ENCODE data around the gene TCERG1L.

Gene TCERG1L

GRCh38 chr10:131132681-131133080, 178.8 kb downstream of the TCERG1L start:
- no peak for DNase-seq (ENCODE audit: insufficient read length, low spot score)
- FAIRE-seq, result no peak

- DNase-seq (ENCODE audit: insufficient read length, low spot score) (no peak), FAIRE-seq (no peak)
These were observed 179.6 kb downstream of the TCERG1L start for GRCh38 chr10:131131726-131132591.

GRCh38 chr10:131130025-131130424, 181.5 kb downstream of the TCERG1L start:
- no peak for DNase-seq (ENCODE audit: insufficient read length, low spot score)
- no peak for FAIRE-seq

GRCh38 chr10:131129544-131129943, 182.0 kb downstream of the TCERG1L start:
- FAIRE-seq (no peak), DNase-seq (ENCODE audit: insufficient read length, low spot score) (no peak)

- DNase-seq (ENCODE audit: insufficient read length, low spot score) (no peak), FAIRE-seq (no peak)
These were observed 182.8 kb downstream of the TCERG1L start for GRCh38 chr10:131128731-131129130.

GRCh38 chr10:131127610-131128009, 183.9 kb downstream of the TCERG1L start:
- DNase-seq (ENCODE audit: insufficient read length, low spot score) (no peak), FAIRE-seq (no peak)

- no peak for FAIRE-seq
- no peak for DNase-seq (ENCODE audit: insufficient read length, low spot score)
These were observed 184.4 kb downstream of the TCERG1L start for GRCh38 chr10:131127138-131127589.

- FAIRE-seq (no peak), DNase-seq (ENCODE audit: insufficient read length, low spot score) (no peak)
These were observed 185.0 kb downstream of the TCERG1L start for GRCh38 chr10:131126321-131127137.

- no peak for FAIRE-seq
- no peak for DNase-seq (ENCODE audit: insufficient read length, low spot score)
These were observed 185.9 kb downstream of the TCERG1L start for GRCh38 chr10:131125511-131126225.

- DNase-seq (ENCODE audit: insufficient read length, low spot score) (no peak), FAIRE-seq (no peak)
These were observed 186.6 kb downstream of the TCERG1L start for GRCh38 chr10:131124945-131125344.

GRCh38 chr10:131123496-131123895, 188.0 kb downstream of the TCERG1L start:
- no peak for DNase-seq (ENCODE audit: insufficient read length, low spot score)
- no peak for FAIRE-seq

- FAIRE-seq (no peak), DNase-seq (ENCODE audit: insufficient read length, low spot score) (no peak)
These were observed 189.9 kb downstream of the TCERG1L start for GRCh38 chr10:131121511-131122035.

- no peak for DNase-seq (ENCODE audit: insufficient read length, low spot score)
- no peak for FAIRE-seq
These were observed 191.7 kb downstream of the TCERG1L start for GRCh38 chr10:131119626-131120355.

- DNase-seq (ENCODE audit: insufficient read length, low spot score), result no peak
- FAIRE-seq, result no peak
These were observed 193.9 kb downstream of the TCERG1L start for GRCh38 chr10:131117416-131118212.

GRCh38 chr10:131116991-131117375, 194.5 kb downstream of the TCERG1L start:
- DNase-seq (ENCODE audit: insufficient read length, low spot score) (no peak), FAIRE-seq (no peak)

GRCh38 chr10:131116216-131116990, 195.1 kb downstream of the TCERG1L start:
- FAIRE-seq (no peak), DNase-seq (ENCODE audit: insufficient read length, low spot score) (no peak)

- no peak for DNase-seq (ENCODE audit: insufficient read length, low spot score)
- no peak for FAIRE-seq
These were observed 195.7 kb downstream of the TCERG1L start for GRCh38 chr10:131115801-131116200.

GRCh38 chr10:131115321-131115720, 196.2 kb downstream of the TCERG1L start:
- FAIRE-seq (no peak), DNase-seq (ENCODE audit: insufficient read length, low spot score) (no peak)

- FAIRE-seq (no peak), DNase-seq (ENCODE audit: insufficient read length, low spot score) (no peak)
These were observed 196.7 kb downstream of the TCERG1L start for GRCh38 chr10:131114846-131115245.
